ENCODE results near the gene RWDD1. TPM values are rescaled to one million over a fixed set of nuclear protein-coding genes. Genes with fewer than 3 reads are reported as not detected.

RWDD1 gene, protein sequence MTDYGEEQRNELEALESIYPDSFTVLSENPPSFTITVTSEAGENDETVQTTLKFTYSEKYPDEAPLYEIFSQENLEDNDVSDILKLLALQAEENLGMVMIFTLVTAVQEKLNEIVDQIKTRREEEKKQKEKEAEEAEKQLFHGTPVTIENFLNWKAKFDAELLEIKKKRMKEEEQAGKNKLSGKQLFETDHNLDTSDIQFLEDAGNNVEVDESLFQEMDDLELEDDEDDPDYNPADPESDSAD
- 34.1 and 37.2 TPM in 2 replicates for total RNA-seq
- polyA plus RNA-seq, result 70.0 and 70.7 TPM in 2 replicates

GRCh38 chr6:116570856-116571682 is at the start of gene RWDD1:
TSS of gene RWDD1 (plus strand) at chr6:116571504. CDS start at chr6:116571583, 79 bp downstream.
- Histone ChIP-seq H3K27me3 (no peaks in the 10 kb centered on the region), H3K4me1 (ENCODE audit: low read depth) (peaks cover 10% of the 10 kb centered on the region), H3K9me3 (ENCODE audit: low read depth) (no peaks in the 10 kb centered on the region), H3K27ac (peak within 1 kb of the TSS; percentile 86), H3K36me3 (peaks cover 3% of the 10 kb centered on the region), H3K4me3 (peak within 1 kb of the TSS; percentile 61)
- no peak for TF ChIP-seq CTCF (IDR thresholded peaks at IDR 0.05; ENCODE audit: low read depth, low read length)
- DNase-seq (ENCODE audit: low read depth in 1 of 2, low spot score in 1 of 2), result peak; percentile 99 to 100

DNA sequence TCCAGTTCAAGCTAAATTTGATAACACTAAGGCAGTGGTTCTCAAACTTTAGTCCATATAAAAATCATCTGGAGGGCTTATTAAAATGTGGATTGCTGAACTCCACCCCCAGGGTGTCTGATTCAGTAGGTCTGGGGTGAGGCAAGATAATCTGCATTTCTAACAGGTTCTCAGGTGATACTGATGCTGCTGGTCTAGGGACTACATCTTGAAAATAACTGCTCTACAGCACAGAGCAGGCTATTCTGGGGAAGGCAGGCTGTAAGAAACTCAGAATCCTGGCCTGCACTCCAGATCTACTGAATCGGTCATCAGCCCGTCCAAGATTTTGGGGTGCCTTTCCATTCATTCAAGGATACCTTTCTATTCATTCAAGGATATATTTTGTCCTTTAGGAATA is 48.4 kb upstream of the RWDD1 start:
- Histone ChIP-seq H3K9me3 (ENCODE audit: low read depth) (no peaks in the 10 kb centered on the region), H3K4me1 (ENCODE audit: low read depth) (no peaks in the 10 kb centered on the region), H3K27me3 (no peaks in the 10 kb centered on the region), H3K36me3 (no peaks in the 10 kb centered on the region), H3K27ac (no peak overlapping the region), H3K4me3 (no peak overlapping the region)
- no peak for DNase-seq (ENCODE audit: low read depth in 1 of 2, low spot score in 1 of 2)
- no peak for TF ChIP-seq CTCF (IDR thresholded peaks at IDR 0.05; ENCODE audit: low read depth, low read length)

DNA sequence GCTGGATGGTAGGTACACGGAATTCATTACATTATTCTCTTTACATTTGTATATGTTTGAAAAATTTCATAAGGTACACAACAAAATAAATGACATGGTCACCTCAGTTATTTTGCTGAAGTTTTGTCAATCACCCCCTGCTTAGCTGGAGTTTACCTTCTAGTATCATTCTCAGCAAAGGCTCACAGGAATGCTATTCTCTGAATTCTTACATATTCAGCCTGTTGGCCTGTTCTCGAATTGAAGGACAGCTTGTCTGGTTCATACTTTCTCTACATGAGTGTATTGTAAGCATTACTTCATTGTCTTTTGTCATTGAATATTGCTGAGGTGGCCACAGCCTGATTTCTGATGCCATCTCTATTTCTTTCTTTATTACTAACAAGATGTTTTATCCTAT is 47.1 kb upstream of the RWDD1 start:
- Histone ChIP-seq H3K36me3 (no peaks in the 10 kb centered on the region), H3K27me3 (no peaks in the 10 kb centered on the region), H3K27ac (no peak overlapping the region), H3K4me1 (ENCODE audit: low read depth) (peaks cover 3% of the 10 kb centered on the region), H3K4me3 (no peak overlapping the region), H3K9me3 (ENCODE audit: low read depth) (no peaks in the 10 kb centered on the region)
- DNase-seq (ENCODE audit: low read depth in 1 of 2, low spot score in 1 of 2), result no peak
- no peak for TF ChIP-seq CTCF (IDR thresholded peaks at IDR 0.05; ENCODE audit: low read depth, low read length)

GRCh38 chr6:116528133-116528532 is 43.2 kb upstream of the RWDD1 start:
- H3K36me3 ChIP-seq, result no peaks in the 10 kb centered on the region
- peaks cover 3% of the 10 kb centered on the region for H3K4me1 ChIP-seq (ENCODE audit: low read depth)
- no peak overlapping the region for H3K27ac ChIP-seq
- H3K4me3 ChIP-seq, result no peak overlapping the region
- H3K9me3 ChIP-seq (ENCODE audit: low read depth), result no peaks in the 10 kb centered on the region
- no peak for DNase-seq (ENCODE audit: low read depth in 1 of 2, low spot score in 1 of 2)
- H3K27me3 ChIP-seq, result no peaks in the 10 kb centered on the region
- TF ChIP-seq CTCF (IDR thresholded peaks at IDR 0.05; ENCODE audit: low read depth, low read length), result no peak

- Histone ChIP-seq H3K9me3 (ENCODE audit: low read depth) (no peaks in the 10 kb centered on the region), H3K27me3 (no peaks in the 10 kb centered on the region), H3K36me3 (no peaks in the 10 kb centered on the region), H3K4me1 (ENCODE audit: low read depth) (peaks cover 3% of the 10 kb centered on the region), H3K4me3 (no peak overlapping the region), H3K27ac (no peak overlapping the region)
- TF ChIP-seq CTCF (IDR thresholded peaks at IDR 0.05; ENCODE audit: low read depth, low read length), result no peak
- peak in 1 of 2 donors; percentile 45 for DNase-seq (ENCODE audit: low read depth in 1 of 2, low spot score in 1 of 2)
Observed at GRCh38 chr6:116528780-116529179, 42.5 kb upstream of the RWDD1 start.
